HG03066 (cell line): ENCODE results near the gene FN1.
A peak's percentile ranks its signal among the peaks of the same experiment; 100 is the strongest.

Experiments
- ATAC-seq: cut with Tn5 transposase; IDR thresholded peaks from one replicate; pipeline ENCODE4 v1.9.1; 2021; ENCODE audit warnings: low read depth; ENCODE audit not compliant: unreplicated experiment

FN1 gene

DNA sequence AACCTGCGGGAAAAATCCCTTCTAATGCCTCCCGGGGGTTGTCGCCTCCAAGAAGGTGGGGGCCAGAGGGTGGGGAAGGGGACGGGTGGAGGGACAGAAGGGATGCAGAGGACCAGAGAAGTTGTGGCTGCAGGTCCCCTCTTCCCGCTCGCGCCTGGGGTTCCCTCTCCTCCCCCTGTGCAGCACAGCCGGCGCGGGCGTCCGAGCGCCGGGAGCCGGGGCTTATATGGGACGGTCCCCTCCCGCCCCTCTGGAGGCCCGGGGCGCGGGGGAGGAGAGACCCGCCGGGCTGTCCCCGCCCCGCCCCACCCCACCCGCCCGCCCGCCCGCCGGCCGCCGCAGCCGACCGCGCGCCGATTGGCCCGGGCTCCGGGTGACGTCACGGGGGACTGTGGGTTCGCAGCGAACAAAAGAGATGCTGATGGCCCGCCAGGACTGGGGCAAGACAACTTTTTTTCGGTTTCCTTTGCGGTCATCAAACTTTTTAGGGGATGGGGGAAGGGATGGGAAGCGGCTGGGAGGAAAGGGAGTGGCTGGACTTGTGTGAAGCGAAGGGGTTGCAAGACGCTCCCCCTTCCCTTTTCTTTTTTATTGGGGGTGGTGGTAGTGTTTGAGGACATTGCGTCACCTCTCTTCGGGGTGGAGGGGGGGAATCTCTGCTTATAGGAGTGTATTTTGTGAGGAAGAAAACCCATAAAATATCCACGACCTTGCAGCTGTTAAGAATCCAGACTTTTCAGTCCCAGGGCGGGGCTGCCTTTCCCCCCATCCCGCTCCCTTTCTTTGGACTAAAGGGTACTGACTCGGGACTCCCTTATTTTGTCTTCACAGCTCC is at the start of gene FN1:
Gene FN1, minus strand, starts transcription at position 199 of the 835 bp plus-strand sequence. CDS start 266 bp downstream, outside the sequence.
- peak; percentile 81 for ATAC-seq

DNA sequence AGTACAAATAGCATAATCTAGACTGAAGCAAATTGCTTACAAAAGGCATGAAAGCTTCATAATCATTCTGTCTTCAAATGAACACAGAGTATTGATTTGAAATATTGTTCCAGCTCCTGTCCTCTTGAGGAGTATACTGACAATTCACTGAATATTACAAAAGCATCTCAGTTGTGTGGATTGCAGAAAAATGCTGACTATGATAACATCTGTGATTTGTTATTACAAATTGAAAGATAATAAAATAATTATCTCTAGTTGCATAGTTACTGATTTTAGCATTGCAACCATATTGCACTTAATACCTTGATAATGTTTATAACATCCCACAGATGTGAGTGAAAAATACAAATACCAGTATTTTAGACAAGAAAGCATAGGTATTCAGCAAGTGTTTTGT is 49.2 kb upstream of the FN1 start:
- ATAC-seq = no peak

DNA sequence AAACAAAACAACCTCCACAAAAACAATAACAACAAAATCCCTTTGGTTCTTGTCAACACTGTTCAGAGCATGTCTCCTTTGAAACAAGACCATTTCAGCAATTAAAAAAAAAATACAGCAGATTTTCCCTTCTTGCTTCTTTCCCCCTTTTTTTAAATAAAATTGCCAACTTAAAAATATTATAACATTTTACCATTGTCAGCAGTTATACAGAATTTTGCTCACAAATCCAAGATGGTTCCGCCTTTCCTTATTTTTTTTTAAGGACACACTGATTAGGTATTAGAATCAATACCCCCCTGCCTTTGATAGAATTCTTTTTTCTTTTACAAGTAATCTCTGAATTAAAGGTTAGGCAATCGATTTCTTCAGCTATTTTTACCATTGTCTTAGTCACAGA is 48.7 kb upstream of the FN1 start:
- no peak for ATAC-seq

- no peak for ATAC-seq
Measured at GRCh38 chr2:215483431-215483830, 47.6 kb upstream of the FN1 start.

DNA sequence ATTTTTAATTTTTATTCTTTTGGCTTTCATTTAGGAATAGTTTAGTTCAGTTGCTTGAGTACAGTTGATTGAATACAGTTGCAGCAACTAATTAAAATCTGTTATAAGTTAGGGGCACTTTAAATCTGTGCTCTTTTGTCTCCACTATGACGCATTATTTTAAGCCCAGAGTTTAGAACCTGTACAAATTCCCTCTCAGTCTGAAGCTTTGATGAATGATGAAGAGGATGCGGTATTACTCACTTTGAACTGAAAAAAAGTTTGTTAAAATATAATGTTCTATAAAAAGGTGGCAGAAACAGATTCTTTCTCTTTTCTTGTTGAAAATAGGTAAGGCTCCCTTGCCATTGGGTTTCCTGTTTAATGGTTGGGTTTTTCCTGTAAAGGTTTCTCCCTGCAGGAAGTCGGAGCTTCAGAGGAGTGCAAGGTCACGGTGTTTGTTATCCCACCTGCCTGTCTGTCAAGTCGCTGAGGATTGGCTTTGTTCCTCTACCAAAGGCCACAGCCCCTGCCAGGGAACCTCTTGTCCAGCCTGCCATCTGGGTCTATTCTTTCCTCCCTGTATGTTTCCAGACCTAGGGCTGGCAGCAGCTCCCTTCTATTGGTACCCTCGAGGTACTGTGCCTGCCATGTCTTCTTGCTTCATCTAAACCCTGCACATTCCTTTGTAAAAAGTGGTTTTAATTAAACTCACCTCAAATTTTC is 43.8 kb upstream of the FN1 start:
- no peak for ATAC-seq

DNA sequence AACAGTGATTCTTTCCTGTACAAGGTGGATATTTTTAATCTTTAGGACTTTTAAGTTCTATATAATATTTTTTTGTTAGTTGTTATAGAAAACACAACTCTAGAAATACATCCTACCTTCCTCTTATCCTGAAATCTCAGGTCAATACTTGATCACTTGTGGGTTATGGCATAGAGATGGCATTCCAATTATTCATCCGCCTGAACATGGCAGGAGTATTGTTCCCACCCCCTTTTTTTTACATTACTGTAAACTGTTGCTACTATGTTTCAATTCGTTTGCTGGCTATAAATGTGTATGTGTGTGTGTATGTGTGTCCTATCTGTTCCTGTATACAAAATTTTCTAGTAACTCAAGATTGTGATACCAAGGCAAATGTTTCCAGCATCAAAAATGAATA is 43.3 kb upstream of the FN1 start:
- no peak for ATAC-seq

DNA sequence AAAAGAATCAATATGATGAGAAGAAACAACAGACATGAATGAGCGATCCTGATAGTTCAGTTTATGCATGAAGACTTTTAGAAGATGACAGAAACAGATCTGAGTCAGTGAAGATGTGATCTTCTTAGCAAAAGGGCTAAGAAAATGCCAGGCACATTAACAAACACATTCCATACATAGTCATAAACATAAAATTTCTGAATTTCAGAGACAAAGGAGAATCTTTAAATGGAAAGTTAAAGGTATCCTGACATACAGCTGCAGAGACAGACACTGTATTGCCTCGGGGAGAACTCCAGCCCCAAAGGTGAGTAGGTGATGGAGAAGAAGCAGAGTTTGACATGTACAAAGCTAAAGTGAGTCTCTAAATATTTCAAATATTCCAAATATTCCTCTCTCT is 40.6 kb upstream of the FN1 start:
- ATAC-seq = no peak

DNA sequence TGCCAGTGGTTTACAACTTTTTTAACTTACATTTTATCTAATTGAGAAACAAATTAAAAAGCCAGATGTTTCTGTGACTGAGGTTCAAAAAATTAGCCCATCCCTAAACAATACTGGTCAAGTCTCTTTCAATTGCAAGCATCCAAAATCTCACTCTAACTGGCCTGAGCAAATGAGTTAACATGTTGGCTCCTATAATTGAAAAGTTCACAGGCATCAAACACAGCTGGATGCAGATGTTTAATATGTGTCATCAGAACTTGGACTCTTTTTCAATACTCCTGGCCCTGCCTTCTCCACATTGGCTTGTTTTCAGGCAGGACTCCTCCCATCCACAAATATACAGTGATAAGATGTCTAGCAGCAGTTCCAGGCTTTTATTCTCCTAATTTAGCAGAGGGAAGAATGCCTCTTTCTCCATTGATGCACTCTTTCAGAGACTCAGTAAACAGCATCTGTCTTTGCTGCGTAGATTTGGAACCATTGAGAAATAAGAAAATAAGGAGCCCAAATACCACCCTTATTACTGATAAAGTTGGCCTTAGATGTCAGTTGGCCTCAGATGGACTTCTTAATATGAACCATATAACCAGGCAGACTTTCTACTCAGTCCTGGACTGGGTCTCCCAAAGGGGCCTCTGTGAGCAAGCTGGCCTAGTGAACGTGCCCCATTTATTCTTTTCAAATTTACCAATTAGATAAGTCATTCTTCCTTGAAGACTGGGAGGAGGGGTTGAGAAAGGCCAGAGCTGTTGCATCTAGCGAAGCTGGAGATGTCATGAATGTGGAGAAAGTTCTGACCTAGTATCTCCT is 30.4 kb upstream of the FN1 start:
- no peak for ATAC-seq

DNA sequence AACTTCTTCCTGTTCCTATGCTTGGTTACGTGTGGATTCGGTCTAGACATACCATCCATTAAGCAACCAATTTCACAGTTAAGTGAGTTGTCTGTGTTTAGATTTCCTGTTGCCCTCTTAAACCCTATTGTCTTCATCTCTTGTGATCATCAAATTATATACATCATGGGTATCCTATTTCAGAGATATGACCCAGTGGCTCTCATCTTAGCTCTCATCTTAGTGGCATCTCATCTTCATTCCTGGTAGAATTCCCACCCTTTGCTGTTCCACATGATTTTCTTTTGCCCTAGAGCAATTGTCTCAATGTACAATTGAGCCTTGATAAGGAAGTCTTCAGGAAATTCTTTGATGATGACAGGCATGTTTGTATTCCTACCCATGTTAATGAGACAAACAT is 29.4 kb upstream of the FN1 start:
- no peak for ATAC-seq

DNA sequence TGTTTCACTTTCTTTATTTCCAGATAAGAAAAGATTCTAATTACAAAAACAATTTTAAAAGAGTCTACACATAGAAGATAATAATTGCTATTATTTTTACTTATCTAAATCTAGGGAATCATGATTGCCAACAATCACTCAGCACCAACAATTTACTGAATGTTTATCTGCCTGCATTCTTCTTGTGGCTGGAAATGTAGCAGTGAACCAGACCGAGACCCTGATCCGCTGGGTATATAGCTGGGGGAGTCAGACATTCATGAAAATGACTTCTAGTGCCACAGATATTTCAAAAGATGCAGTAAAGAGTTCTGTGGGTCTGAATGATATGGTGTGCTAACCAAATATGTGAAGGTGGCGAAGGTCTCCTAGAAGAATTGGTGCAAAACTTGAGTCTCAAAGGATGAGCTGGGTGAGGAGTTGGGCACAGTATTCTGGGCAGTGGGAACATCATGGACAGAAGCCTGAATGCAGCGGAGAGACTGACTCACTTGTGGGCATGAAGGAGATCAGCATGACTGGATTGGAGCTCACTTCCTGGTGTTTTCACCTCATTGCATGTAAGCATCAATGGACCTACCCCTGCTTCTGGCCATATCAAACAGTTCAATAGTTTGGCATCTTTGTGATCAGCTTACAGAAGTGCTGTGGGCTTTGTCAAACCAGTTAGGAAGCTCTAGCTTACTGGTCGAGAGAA is 26.1 kb upstream of the FN1 start:
- ATAC-seq = no peak

DNA sequence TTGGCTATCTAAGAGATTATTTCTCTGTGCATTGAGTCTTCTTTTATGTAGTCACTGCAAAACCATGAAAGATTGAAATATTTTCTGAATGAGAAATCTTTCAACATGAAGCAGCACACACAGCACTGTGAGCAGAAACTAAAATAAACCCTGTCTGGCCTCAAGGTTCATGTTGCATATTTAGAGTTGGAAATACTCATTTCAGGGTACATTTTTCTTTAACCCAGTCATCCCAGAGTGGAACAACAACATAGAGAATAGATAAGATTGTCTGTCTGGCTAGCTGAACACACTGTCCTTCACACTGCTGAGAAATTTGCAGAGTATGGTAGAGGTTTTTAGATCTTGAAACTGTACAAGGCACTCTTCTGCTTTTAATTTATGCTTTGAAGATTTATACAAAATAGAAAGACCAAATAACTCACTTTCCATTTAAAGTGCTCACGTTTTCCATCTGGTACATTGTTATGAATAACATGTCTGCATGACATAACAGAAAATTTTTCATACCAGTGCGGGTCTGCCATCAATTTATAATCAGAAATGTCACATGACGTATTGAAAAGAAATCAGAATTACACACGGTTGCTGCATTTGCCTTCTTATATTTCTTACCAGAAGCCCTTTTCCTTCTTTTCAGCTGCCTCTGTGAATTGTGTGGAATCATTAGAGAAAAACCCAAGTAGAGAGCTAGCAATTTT is 25.0 kb upstream of the FN1 start:
- no peak for ATAC-seq

DNA sequence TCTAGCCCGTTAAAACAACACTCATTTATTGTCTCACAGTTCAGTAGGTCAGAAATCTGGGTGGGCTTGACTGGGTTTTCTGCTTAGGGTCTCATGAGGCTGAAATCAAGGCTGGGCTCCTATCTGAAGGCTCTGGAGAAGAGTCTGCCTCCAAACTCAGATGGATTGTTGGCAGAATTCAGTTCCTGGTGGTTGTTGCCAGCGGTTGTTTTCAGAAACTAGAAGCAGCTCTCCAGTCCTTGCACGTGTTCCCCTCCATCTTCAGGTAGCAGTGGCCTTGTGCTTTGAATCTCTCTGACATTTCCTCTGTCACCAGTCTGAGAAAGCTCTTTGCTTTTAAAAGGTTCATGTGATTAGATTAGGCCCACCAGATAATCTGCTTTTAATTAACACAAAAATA is 20.1 kb upstream of the FN1 start:
- no peak for ATAC-seq

DNA sequence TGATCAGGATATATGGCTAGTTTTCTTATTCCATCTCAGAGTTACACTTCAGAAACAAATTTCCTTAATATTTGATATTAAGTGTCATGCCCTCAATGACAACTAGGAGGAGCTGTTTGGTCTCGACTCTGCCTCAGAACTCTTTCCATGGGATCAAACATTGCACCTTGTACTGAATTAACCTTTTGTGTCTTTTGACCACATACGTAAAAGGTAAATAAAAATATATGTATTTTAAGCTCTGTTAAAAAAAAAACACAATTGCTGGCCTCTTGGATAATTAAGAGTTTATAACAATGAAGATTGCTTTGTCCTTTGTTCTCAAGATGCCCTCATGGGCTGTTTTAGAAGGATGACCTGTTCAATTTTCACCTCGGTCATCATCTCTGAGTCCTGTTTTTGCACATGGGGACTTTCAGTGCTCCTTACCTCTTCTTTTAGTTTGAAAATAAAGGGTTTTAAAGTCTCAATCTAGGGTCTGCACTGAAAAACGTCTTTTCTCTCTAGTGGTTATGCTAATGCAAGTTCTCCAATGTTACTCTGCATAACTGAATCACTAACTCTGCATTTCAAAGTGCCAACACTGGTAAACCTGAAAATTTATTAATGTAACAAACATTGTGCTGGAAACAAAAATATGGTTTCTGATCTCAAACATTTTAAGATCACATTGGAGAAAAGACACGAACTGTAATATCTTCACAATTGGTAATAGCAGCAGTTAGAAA is 18.8 kb upstream of the FN1 start:
- ATAC-seq = peak; percentile 56

DNA sequence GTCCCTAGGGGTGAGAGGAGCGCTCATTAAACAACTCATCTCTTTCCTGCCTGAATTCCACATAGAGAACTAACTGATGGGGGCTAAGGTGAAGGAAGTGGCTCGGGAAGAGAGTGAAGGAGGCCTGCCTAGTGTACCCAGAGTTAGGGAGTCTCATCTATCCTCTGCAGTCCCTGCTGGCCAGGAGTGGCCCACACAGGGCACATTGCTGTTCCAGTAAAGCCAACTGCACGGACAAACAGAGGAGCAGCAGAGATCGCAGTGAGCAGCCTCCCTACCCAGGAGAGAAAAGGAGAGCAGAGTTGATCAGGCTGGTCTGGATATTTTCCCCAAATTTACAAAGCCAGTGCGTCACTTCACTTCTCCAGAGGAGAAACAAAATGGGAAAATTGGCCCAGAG is 16.9 kb upstream of the FN1 start:
- ATAC-seq = no peak

- no peak for ATAC-seq
Measured at GRCh38 chr2:215451012-215451756, 15.3 kb upstream of the FN1 start.

- no peak for ATAC-seq
Measured at GRCh38 chr2:215450188-215451011, 14.5 kb upstream of the FN1 start.

GRCh38 chr2:215447673-215448081 is 11.8 kb upstream of the FN1 start:
- no peak for ATAC-seq

DNA sequence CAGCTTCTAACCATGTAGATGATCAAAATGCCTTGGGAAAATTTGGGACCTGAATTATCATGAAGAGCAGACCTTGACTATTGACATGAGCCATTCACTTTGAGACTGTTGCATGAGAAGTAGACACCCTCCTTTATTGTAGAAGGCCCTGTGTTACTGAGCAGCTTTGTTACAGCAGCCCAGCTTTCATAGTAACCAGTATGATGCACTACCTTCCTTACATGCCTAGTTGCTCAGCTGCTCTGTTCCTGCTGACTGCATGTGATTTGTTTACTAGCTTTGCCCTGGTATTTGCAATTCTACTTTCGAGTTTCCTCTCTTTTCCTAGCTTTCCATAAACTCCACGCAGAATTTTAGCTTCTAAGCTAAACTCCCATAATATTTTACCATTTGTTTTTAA is 11.2 kb upstream of the FN1 start:
- ATAC-seq = no peak
